Progenitor cell of endocrine pancreas (in vitro differentiated cells): ENCODE results near the gene FAM177B. TPM values are rescaled to one million over a fixed set of nuclear protein-coding genes. Genes with fewer than 3 reads are reported as not detected.
"Not testable (repeated sequence)": the region's sequence is repeated elsewhere in the genome, so short reads cannot be mapped to it uniquely, and the experiment has no call there.

Experiments used
- DNase-seq: peaks from one replicate; pipeline ENCODE4 v3.0.0; 2021; ENCODE audit warnings: low spot score; ENCODE audit not compliant: unreplicated experiment
- H3K27ac Mint-ChIP-seq: 2 replicates; pipeline ENCODE4 v1.8.0; 2021; ENCODE audit warnings: mild to moderate bottlenecking, moderate library complexity, mixed read lengths
- H3K27me3 Mint-ChIP-seq: 2 replicates; pipeline ENCODE4 v1.8.0; 2021; ENCODE audit warnings: mixed read lengths
- H3K36me3 Mint-ChIP-seq: 2 replicates; pipeline ENCODE4 v1.8.0; 2022; ENCODE audit warnings: mixed read lengths; ENCODE audit not compliant: insufficient read depth
- H3K4me1 Mint-ChIP-seq: 2 replicates; pipeline ENCODE4 v1.8.0; 2021; ENCODE audit warnings: low read depth, mixed read lengths
- H3K4me3 Mint-ChIP-seq: 2 replicates; pipeline ENCODE4 v1.8.0; 2021; ENCODE audit warnings: low read depth, mild to moderate bottlenecking, moderate library complexity, mixed read lengths
- H3K9me3 Mint-ChIP-seq: 2 replicates; pipeline ENCODE4 v1.8.0; 2021; ENCODE audit warnings: low read depth, mixed read lengths
- total RNA-seq: library from RNA; stranded (reverse); gene quantifications from 2 replicates; pipeline ENCODE4 v1.2.1, GENCODE V29; 2021
- TF ChIP-seq, protein P1 (sequence below): fragments of 200-600 bp; sonication (generic); IDR thresholded peaks from one replicate; pipeline ENCODE4 v1.5.0; 2021; ENCODE audit warnings: antibody characterized with exemption, mild to moderate bottlenecking; ENCODE audit not compliant: unreplicated experiment

FAM177B gene
- total RNA-seq, 1 donor from 2014 or later = not detected

DNA sequence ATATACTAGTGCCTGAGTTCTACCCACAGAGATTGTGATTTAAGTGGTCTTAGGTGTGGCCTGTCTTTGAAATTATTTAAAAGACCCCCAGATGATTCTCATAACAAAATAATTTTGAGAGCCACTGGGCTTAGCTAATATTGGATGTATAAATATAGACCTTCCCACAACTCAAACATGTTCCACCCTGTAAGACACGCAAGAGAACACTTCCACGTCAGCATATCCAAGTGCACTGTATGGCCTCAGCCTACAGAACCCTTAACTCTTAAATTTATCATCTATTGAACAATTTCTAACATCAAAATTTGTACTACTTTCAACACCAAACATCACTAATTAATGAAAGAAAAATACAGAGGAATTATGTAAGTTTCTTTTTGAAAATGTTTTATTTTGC lies 2.5 kb downstream of the FAM177B start:
- TF ChIP-seq, protein P1, sequence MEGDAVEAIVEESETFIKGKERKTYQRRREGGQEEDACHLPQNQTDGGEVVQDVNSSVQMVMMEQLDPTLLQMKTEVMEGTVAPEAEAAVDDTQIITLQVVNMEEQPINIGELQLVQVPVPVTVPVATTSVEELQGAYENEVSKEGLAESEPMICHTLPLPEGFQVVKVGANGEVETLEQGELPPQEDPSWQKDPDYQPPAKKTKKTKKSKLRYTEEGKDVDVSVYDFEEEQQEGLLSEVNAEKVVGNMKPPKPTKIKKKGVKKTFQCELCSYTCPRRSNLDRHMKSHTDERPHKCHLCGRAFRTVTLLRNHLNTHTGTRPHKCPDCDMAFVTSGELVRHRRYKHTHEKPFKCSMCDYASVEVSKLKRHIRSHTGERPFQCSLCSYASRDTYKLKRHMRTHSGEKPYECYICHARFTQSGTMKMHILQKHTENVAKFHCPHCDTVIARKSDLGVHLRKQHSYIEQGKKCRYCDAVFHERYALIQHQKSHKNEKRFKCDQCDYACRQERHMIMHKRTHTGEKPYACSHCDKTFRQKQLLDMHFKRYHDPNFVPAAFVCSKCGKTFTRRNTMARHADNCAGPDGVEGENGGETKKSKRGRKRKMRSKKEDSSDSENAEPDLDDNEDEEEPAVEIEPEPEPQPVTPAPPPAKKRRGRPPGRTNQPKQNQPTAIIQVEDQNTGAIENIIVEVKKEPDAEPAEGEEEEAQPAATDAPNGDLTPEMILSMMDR = no peak
- H3K9me3 Mint-ChIP-seq = no peaks in the 10 kb centered on the region
- no peaks in the 10 kb centered on the region for H3K36me3 Mint-ChIP-seq
- H3K4me1 Mint-ChIP-seq = no peaks in the 10 kb centered on the region
- no peak for DNase-seq
- H3K4me3 Mint-ChIP-seq = no peak overlapping the region
- no peak overlapping the region for H3K27ac Mint-ChIP-seq
- H3K27me3 Mint-ChIP-seq = no peaks in the 10 kb centered on the region

DNA sequence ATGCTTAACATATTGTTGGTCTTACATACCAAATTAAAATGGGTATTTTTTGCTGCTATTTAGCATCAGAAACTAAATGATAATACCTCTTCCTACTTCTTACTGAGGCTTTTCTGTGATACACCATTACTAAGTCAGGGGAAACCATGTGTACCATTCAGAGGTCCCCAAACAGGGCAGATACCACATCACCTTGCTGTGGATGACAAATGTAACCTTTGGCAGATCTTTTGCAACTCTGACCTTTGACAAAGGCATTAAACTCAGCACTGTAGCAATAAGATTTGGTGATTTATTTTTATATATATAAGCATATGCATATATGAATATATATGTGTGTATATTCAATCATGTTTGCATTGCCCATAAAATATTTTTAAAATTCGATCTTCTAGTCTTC lies 2.9 kb downstream of the FAM177B start:
- H3K27ac Mint-ChIP-seq = no peak overlapping the region
- H3K36me3 Mint-ChIP-seq = no peaks in the 10 kb centered on the region
- H3K4me3 Mint-ChIP-seq = no peak overlapping the region
- TF ChIP-seq, protein P1 = no peak
- H3K27me3 Mint-ChIP-seq = no peaks in the 10 kb centered on the region
- no peaks in the 10 kb centered on the region for H3K9me3 Mint-ChIP-seq
- H3K4me1 Mint-ChIP-seq = no peaks in the 10 kb centered on the region
- DNase-seq = no peak

DNA sequence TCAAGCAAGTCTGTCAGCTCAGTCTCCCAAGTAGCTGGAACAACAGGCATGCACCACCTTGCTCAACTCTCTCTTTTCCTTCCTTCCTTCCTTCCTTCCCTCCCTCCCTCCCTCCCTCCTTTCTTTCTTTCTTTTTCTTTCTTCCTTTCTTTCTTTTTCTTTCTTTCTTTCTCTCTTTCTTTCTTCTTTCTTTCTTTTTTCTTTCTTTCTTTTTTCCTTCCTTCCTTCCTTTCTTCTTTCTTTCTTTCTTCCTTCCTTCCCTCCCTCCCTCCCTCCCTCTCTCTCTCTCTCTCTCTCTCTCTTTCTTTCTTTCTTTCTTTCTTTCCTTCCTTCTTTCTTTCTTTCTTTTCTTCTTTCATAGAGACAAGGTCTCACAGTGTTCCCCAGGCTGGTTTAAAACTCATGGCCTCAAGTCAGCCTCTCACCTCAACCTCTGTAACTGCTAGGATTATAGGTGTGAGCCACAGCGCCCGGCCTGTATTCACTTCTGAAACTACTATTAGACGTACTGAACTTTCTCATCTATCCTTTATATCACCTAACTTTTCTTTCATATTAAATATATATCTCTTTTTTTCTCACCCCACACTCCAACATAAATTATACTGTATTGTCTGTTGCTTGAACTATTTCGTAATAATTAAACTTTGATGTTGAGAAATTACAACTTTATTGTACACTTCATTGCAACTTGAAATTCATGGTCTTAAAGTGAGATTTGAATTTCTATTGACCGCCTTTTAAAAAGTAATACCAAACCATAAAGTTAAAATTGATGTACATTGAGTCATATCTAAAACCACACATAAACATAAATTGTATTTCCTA lies 4.8 kb downstream of the FAM177B start:
- not testable (repeated sequence) for H3K9me3 Mint-ChIP-seq, H3K36me3 Mint-ChIP-seq, H3K4me3 Mint-ChIP-seq, H3K4me1 Mint-ChIP-seq, DNase-seq, H3K27me3 Mint-ChIP-seq, H3K27ac Mint-ChIP-seq

DNA sequence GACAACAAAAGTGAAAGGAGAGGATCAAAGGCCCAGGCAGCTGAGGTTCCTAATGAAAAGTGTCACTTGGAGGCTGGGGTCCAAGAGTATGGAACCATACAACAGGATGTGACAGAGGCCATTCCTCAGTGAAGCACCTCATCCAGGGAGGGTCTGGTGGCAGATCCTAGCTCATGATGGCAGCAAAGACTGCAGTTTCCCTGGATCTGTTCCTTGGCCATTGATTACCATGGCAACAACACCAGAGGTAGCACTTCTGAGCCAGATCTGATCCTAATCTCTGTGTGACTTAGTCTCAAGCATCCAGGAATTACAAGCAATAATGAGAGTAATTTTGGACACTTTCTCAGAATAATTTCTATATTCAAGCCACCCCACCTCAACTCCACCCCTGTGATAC lies 12.9 kb downstream of the FAM177B start:
- no peak overlapping the region for H3K4me3 Mint-ChIP-seq
- peaks cover 12% of the 10 kb centered on the region for H3K4me1 Mint-ChIP-seq
- no peak for DNase-seq
- no peak overlapping the region for H3K27ac Mint-ChIP-seq
- H3K36me3 Mint-ChIP-seq = no peaks in the 10 kb centered on the region
- TF ChIP-seq, protein P1 = no peak
- no peaks in the 10 kb centered on the region for H3K9me3 Mint-ChIP-seq
- peaks cover 9% of the 10 kb centered on the region for H3K27me3 Mint-ChIP-seq

DNA sequence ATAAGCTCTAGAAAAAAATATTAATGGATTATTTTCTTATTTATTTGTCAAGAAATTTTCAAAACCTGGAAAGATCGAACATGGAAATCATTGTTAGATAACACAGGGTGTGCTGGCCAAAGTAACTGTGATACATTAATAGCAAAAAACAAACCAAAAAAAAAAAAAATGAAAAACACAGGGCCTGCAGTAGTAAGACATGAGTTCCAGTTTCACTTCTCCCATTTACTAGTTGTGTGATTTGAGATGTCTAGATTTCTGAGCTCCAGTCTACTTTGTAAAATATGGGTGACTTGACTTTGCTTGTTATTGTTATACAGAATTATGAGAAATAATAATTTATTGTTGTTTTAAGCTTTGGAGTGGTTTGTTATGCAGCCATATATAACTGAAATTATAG lies 13.6 kb downstream of the FAM177B start:
- no peak overlapping the region for H3K4me3 Mint-ChIP-seq
- H3K4me1 Mint-ChIP-seq = peaks cover 12% of the 10 kb centered on the region
- H3K9me3 Mint-ChIP-seq = no peaks in the 10 kb centered on the region
- H3K27me3 Mint-ChIP-seq = peaks cover 9% of the 10 kb centered on the region
- TF ChIP-seq, protein P1 = no peak
- H3K27ac Mint-ChIP-seq = no peak overlapping the region
- no peak for DNase-seq
- no peaks in the 10 kb centered on the region for H3K36me3 Mint-ChIP-seq

DNA sequence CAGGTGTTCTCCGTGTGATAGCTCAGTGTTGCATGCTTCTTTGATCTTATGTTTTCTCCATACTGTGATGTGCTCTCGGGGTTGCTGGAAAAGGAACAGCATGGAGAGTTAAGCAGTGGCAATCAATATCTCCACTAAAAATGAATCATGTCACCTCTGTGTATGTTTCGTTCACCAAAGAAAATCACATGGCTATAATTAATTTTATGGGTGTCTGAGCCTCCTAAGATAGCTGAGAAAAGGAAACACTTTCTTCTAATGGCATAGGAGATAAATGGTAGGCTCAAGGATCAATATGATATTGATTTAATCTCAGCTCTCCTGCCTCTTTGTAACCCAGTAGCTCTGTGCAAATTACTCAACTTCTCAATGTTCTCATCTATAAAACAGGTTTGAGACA lies 14.3 kb downstream of the FAM177B start:
- DNase-seq = no peak
- no peaks in the 10 kb centered on the region for H3K9me3 Mint-ChIP-seq
- H3K27me3 Mint-ChIP-seq = peaks cover 9% of the 10 kb centered on the region
- H3K36me3 Mint-ChIP-seq = no peaks in the 10 kb centered on the region
- TF ChIP-seq, protein P1 = no peak
- peaks cover 12% of the 10 kb centered on the region for H3K4me1 Mint-ChIP-seq
- H3K27ac Mint-ChIP-seq = no peak overlapping the region
- H3K4me3 Mint-ChIP-seq = no peak overlapping the region
